Activated CD4-positive, alpha-beta T cell treated with anti-CD3 and anti-CD28 coated beads, Interleukin-2, Interleukin-4, amounts not matched to agents 100 ng/mL and 50 ng/mL, durations not matched to agents 16 hours and 8 hours (primary cell): ENCODE measurements around the gene VCAM1.

Source experiments
- DNase-seq: peaks from one replicate; pipeline ENCODE4 v3.0.0-alpha.2; 2020; ENCODE audit warnings: low spot score

VCAM1 gene

DNA sequence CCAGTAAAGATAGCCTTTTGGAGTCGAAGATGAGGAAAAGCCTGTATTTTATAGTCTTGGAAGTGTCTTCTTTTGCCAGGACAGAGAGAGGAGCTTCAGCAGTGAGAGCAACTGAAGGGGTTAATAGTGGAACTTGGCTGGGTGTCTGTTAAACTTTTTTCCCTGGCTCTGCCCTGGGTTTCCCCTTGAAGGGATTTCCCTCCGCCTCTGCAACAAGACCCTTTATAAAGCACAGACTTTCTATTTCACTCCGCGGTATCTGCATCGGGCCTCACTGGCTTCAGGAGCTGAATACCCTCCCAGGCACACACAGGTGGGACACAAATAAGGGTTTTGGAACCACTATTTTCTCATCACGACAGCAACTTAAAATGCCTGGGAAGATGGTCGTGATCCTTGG is at the start of gene VCAM1:
TSS of gene VCAM1 (plus strand) at position 253 of the 400 bp plus-strand sequence. CDS start at position 372, 119 bp downstream.
- DNase-seq = no peak

DNA sequence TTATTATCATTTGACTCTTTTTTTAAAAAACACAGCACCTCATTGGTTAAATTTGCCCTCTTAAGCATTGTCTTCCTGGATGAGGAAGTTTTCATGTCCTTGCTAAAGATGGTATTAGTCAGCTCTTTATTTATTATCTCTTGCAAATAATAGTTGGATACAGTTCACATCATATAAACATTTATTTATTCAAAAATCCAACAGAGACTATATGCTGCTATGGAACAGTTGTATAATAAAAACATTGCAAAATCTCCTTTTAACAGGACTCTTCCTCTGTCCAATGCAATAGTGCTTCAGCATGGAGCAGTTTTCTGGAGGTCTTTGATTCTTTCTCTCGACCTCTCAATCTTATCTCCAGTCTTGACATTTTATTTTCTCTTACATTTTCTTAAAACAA is 49.5 kb upstream of the VCAM1 start:
- no peak for DNase-seq

- no peak for DNase-seq
Measured at GRCh38 chr1:100671601-100672000, 47.9 kb upstream of the VCAM1 start.

DNA sequence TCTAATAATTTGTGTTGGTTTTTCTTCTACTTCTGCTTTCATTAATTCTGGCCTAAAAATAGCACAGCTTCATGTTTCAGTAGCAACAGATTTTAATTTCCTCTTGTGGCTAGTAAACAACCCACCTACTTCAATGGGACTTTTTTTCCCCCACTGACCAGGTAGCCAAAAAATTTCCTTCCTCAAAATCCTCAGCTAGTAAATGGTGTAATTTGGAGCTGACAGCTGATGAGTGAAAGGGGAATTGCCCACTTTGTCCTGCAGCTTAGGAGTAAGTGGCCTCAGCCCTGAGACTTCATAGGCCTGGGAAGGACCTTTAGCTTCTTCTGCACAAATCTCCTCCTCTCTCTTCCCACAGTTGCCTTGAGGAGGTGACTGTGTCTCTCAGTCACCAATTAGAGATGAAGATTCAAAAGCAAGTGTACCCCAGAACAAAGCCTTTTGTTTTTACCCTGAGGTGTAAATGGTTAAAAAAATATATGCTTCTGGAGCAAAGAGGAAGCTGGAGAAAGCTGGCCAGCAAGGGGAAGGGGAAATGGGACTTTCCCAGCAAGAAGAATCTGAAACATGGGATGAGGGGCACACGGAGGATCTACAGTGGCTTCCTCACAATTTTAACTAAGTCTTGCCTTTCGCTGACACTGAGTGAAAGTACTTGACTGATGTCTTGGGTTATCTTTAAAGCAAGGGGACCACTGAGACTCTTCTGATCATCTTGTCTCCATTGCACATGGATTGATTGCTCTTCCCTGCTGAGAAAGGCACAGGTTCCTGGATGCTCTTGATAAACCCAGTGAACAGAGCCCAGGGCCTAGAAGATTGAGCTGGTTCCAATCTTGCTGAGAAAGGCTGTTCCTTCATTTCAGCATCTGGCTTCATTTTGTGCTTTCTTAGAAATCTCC is 35.8 kb upstream of the VCAM1 start:
- no peak for DNase-seq

GRCh38 chr1:100699744-100700143 is 19.8 kb upstream of the VCAM1 start:
- no peak for DNase-seq

DNA sequence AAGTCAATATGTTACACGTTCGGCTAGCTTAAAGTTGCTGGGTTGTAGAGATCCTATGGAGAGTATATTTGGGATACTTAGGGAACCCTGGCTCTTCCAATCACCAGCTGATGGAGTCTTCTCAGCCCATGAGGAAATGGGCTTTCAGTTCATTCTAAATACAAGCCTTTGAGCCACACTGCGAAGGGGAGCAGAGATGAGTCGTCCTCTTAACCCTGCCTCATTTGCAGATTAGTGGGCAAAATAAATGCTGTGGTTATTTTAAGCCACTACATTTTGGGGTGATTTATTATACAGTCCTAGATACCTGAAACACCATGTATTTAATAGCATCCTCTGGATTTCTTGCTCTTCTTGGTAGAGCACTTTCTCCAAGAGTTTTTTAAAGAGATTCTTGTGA is 19.0 kb upstream of the VCAM1 start:
- no peak for DNase-seq

DNA sequence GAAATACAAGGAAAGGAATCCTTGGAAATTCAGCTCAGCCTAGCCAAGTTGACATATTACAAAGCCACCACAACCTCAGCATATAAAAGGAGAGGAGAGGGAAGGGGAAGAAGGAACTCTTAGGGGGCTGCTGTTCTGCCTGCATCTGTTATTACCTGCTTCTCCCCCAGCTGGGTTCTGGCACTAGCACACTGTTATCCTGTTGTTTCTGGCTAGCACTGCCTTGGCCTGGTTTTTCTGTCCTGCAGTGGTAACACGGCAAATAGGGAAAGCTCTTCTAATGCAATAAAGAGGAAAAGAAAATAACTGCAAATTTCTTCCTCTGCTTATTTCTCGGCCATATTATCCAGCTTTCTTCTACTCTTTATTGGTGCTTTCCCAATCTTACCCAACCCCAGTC is 16.5 kb upstream of the VCAM1 start:
- DNase-seq = no peak

GRCh38 chr1:100703716-100704115 is 15.8 kb upstream of the VCAM1 start:
- DNase-seq = no peak

- DNase-seq = no peak
Measured at GRCh38 chr1:100704473-100704872, 15.1 kb upstream of the VCAM1 start.

DNA sequence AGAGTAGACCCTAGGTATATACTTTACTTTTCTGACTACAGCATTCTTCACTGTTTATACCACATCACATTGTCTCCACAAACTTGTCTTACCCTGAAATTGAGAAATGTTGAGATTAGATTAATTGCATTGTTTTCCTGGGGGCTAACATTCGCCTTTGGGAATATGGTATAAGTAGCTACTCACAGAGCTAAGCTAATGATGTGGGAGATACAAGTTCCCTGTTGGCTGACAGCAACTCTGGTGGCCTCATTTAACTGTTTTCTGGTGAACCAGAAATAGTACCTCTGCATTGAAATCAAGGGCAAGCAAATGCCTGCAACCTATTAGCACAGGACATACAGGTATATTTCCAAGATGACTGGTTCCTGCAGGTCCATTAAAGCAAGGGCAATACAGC is 13.2 kb upstream of the VCAM1 start:
- no peak for DNase-seq

GRCh38 chr1:100706856-100707255 is 12.7 kb upstream of the VCAM1 start:
- DNase-seq = no peak

- no peak for DNase-seq
Measured at GRCh38 chr1:100708476-100709062, 11.0 kb upstream of the VCAM1 start.

GRCh38 chr1:100710906-100711682 is 8.4 kb upstream of the VCAM1 start:
- DNase-seq = no peak

DNA sequence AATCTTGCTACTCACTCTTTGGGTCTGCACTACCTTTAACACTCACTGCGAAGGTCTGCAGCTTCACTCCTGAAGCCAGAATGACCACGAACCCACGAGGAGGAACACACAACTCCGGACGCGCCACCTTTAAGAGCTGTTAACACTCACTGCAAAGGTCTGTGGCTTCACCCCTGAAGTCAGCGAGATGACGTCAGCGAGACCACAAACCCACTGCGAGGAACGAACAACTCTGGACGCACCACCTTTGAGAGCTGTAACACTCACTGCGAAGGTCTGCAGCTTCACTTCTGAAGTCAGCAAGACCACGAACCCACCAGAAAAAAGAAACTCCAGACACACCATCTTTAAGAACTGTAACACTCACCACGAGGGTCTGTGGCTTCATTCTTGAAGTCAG is 6.5 kb upstream of the VCAM1 start:
- peak; percentile 44 for DNase-seq

GRCh38 chr1:100713626-100714025 is 5.9 kb upstream of the VCAM1 start:
- DNase-seq = no peak

- no peak for DNase-seq
Measured at GRCh38 chr1:100714599-100714998, 4.9 kb upstream of the VCAM1 start.

DNA sequence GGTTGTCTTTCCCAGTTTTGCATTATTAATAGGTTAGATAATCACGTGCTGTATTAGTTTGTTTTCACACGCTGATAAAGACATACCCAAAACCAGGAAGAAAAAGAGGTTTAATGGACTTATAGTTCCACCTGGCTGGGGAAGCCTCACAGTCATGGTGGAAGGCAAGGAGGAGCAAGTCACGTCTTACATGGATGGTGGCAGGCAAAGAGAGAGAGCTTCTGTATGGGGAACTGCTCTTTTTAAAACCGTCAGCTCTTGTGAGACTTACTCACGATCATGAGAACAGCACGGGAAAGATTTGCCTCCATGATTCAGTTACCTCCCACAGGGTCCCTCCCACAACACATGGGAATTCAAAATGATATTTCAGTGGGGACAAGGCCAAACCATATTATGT is 2.3 kb upstream of the VCAM1 start:
- DNase-seq = no peak

GRCh38 chr1:100718581-100718980 is 961 bp upstream of the VCAM1 start:
- no peak for DNase-seq

DNA sequence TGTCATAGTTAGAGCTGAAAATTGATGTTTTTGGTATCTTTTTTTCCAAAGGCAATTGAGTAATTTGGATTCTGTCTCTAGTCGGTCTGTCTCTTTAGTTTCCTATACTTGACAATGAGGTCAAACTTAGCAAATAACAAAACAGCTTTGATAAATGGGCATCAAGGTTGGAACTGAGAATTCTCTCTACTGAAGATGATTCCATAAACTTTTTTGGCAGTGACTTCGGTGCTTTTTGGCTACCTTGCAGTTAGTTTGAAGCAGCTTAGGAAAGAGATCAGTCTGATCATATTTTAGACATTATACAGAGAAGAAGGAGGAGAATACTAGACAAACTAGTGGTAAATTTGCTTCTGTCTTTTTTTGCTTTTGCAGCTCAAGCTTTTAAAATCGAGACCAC is 559 bp downstream of the VCAM1 start:
- no peak for DNase-seq

DNA sequence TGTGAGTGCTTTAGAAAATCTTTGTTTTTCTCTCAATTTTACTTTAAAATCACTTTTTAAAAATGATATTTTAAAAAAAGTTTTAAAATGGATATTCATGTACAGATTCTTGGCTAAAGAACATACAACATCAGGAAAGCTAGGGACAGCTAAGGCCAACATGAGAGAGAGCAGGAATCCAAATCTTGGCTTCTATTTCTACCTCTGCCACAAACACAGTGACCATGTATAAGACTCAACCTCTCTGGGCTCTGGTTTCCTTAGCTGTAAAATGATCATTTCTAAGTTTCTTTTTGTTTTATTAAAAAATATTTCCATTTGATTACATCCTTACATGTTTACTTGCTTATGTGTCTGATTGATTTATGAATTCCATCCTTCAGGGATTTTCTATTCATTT is 1.2 kb downstream of the VCAM1 start:
- no peak for DNase-seq

DNA sequence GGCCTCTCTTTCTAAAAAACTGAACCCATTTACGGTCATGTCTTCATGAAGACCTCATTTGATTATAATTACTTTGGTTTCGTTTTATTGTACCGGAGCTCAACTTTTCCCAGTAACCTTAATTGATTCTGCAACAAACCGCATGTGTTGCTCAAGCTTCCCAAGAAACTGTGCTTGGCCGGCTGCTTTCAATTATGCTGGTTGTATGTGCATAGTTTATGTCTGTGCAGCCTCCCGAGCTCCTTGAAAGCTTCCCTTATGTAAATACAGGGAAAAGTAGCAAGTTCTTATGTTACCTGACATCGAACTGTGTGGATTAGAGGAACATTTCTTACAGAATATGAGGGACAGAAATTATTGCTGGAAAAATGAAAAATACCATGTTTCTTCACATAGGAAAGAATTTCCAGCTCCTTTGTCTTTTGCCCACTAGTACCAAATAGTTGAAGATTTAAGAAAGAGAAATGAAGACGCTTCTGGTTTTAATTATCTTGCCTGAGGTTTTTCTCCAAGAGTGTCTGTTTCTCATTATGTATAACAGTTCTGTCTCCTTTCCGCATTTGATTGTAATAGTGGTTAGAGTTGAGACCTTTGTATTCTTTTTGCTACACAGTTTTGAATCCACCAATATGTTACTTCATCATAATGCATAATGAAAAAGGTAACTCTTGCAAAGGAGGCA is 2.1 kb downstream of the VCAM1 start:
- no peak for DNase-seq

DNA sequence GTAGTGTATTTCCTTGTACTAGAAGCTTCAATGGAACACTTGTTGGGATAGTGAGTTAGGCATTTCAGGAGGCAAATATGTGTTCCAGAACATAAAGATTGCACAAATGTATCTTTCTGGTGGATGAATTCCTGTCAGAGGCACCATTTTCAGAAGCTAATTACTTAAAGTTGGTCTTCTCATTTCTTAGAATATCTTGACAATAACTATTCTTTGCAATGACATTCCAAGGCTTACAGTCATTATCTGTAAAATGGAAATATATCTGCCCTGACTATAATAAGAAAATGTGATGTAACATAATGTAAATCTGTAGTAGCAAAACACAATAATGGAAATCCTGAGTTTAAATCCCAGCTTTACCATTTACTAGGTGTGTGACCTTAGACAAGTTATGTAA is 2.7 kb downstream of the VCAM1 start:
- DNase-seq = no peak
